Measurements from ENCODE around the gene RUBCNL.

- no peak for TF ChIP-seq EZH2 (IDR thresholded peaks at IDR 0.05; ENCODE audit: borderline replicate concordance, low read length)
- TF ChIP-seq, protein P1, sequence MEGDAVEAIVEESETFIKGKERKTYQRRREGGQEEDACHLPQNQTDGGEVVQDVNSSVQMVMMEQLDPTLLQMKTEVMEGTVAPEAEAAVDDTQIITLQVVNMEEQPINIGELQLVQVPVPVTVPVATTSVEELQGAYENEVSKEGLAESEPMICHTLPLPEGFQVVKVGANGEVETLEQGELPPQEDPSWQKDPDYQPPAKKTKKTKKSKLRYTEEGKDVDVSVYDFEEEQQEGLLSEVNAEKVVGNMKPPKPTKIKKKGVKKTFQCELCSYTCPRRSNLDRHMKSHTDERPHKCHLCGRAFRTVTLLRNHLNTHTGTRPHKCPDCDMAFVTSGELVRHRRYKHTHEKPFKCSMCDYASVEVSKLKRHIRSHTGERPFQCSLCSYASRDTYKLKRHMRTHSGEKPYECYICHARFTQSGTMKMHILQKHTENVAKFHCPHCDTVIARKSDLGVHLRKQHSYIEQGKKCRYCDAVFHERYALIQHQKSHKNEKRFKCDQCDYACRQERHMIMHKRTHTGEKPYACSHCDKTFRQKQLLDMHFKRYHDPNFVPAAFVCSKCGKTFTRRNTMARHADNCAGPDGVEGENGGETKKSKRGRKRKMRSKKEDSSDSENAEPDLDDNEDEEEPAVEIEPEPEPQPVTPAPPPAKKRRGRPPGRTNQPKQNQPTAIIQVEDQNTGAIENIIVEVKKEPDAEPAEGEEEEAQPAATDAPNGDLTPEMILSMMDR (IDR thresholded peaks at IDR 0.05; ENCODE audit: low read length) = no peak
Measured at GRCh38 chr13:46373623-46374022, 13.4 kb downstream of the RUBCNL start.
